ENCODE results near the gene EME2.

EME2 gene

DNA sequence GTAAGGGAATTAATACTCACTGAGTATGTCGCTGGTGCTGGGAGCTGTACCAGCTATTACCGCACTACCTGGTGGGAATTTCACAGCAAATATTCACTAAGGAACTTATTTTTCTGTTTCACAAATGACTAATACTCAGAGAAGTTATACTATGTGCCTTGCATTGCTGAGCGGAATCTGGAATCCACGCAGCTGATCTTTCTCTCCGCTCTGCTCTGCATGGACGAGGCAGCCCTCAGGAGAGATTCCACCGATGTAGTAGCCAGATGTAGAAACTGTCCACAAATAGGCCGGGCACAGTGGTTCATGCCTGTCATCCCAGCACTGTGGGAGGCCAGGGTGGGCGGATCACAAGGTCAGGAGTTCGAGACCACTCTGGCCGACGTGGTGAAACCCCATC, 18.4 kb upstream of the EME2 start:
- TF ChIP-seq, protein P1, sequence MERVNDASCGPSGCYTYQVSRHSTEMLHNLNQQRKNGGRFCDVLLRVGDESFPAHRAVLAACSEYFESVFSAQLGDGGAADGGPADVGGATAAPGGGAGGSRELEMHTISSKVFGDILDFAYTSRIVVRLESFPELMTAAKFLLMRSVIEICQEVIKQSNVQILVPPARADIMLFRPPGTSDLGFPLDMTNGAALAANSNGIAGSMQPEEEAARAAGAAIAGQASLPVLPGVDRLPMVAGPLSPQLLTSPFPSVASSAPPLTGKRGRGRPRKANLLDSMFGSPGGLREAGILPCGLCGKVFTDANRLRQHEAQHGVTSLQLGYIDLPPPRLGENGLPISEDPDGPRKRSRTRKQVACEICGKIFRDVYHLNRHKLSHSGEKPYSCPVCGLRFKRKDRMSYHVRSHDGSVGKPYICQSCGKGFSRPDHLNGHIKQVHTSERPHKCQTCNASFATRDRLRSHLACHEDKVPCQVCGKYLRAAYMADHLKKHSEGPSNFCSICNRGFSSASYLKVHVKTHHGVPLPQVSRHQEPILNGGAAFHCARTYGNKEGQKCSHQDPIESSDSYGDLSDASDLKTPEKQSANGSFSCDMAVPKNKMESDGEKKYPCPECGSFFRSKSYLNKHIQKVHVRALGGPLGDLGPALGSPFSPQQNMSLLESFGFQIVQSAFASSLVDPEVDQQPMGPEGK (CRISPR knock-in tag; IDR thresholded peaks at IDR 0.05; ENCODE audit: borderline replicate concordance) = no peak
- no peak for TF ChIP-seq ESRRG (CRISPR knock-in tag; IDR thresholded peaks at IDR 0.05)
- no peak for TF ChIP-seq ZNF565 (CRISPR knock-in tag; conservative IDR thresholded peaks at IDR 0.05; ENCODE audit: low read depth)
- no peak for TF ChIP-seq RARB (CRISPR knock-in tag; IDR thresholded peaks at IDR 0.05)
- TF ChIP-seq, protein P2, sequence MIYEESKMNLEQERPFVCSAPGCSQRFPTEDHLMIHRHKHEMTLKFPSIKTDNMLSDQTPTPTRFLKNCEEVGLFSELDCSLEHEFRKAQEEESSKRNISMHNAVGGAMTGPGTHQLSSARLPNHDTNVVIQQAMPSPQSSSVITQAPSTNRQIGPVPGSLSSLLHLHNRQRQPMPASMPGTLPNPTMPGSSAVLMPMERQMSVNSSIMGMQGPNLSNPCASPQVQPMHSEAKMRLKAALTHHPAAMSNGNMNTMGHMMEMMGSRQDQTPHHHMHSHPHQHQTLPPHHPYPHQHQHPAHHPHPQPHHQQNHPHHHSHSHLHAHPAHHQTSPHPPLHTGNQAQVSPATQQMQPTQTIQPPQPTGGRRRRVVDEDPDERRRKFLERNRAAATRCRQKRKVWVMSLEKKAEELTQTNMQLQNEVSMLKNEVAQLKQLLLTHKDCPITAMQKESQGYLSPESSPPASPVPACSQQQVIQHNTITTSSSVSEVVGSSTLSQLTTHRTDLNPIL (CRISPR knock-in tag; IDR thresholded peaks at IDR 0.05; ENCODE audit: low read depth) = no peak
- no peak for TF ChIP-seq ZFP3 (CRISPR knock-in tag; IDR thresholded peaks at IDR 0.05)
- no peak for TF ChIP-seq BACH2 (CRISPR knock-in tag; IDR thresholded peaks at IDR 0.05; ENCODE audit: borderline replicate concordance)
- TF ChIP-seq, protein P3, sequence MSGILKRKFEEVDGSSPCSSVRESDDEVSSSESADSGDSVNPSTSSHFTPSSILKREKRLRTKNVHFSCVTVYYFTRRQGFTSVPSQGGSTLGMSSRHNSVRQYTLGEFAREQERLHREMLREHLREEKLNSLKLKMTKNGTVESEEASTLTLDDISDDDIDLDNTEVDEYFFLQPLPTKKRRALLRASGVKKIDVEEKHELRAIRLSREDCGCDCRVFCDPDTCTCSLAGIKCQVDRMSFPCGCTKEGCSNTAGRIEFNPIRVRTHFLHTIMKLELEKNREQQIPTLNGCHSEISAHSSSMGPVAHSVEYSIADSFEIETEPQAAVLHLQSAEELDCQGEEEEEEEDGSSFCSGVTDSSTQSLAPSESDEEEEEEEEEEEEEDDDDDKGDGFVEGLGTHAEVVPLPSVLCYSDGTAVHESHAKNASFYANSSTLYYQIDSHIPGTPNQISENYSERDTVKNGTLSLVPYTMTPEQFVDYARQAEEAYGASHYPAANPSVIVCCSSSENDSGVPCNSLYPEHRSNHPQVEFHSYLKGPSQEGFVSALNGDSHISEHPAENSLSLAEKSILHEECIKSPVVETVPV (CRISPR knock-in tag; IDR thresholded peaks at IDR 0.05) = no peak
- no peak for TF ChIP-seq SNAI2 (CRISPR knock-in tag; IDR thresholded peaks at IDR 0.05)
- ATAC-seq = no peak

DNA sequence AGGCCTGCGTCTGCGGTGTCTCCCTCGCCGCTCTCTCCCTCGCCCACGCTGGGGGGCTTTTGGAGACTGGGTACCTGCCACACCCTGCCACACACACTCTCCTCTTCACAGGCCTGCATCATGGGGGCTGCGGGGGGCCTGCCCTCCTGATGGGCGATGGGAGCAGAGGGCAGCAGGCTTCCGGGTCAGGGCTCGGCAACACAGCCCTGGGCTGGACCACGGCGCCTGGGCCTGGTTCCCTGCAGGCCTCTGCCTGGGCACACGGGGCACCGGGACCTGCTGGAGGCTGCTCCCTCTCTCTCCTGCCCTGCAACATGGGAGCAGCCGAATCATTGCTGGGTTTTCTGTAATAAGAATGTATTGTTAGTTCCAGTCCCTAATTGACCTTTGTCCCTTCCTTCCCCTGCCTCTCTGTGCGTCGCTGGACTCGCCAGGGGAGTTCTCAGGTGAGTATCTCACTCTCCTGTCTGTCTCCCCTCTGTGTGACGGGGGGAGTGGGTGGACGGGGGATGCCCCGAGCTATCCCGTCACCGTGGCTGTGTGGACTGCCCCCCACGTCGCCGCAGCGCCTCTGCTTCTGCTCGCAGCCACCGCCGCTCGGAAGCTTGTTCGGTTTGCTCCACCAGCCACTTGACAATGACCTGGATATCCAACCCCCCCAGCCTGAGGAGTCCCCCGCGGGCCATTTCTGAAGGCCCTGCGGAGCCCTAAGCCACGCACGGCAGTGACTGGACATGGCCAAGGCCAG, 14.7 kb upstream of the EME2 start:
- TF ChIP-seq CSDC2 (CRISPR knock-in tag; IDR thresholded peaks at IDR 0.05) (no peak), BACH2 (CRISPR knock-in tag; IDR thresholded peaks at IDR 0.05; ENCODE audit: borderline replicate concordance) (no peak), PPARA (CRISPR knock-in tag; IDR thresholded peaks at IDR 0.05; ENCODE audit: borderline replicate concordance) (no peak), GLIS3 (CRISPR knock-in tag; IDR thresholded peaks at IDR 0.05) (no peak), ESRRG (CRISPR knock-in tag; IDR thresholded peaks at IDR 0.05) (no peak), ARNTL (CRISPR knock-in tag; IDR thresholded peaks at IDR 0.05; ENCODE audit: borderline replicate concordance, low read depth) (no peak), ISL1 (CRISPR knock-in tag; IDR thresholded peaks at IDR 0.05) (no peak), ZNF70 (CRISPR knock-in tag; IDR thresholded peaks at IDR 0.05) (no peak), OSR1 (CRISPR knock-in tag; IDR thresholded peaks at IDR 0.05) (no peak), ZFP30 (CRISPR knock-in tag; IDR thresholded peaks at IDR 0.05) (no peak), TOX (CRISPR knock-in tag; IDR thresholded peaks at IDR 0.05; ENCODE audit: borderline replicate concordance) (no peak), ZC3H10 (CRISPR knock-in tag; IDR thresholded peaks at IDR 0.05) (no peak)
- TF ChIP-seq, protein P1 (CRISPR knock-in tag; IDR thresholded peaks at IDR 0.05; ENCODE audit: borderline replicate concordance) = no peak
- TF ChIP-seq, protein P4, sequence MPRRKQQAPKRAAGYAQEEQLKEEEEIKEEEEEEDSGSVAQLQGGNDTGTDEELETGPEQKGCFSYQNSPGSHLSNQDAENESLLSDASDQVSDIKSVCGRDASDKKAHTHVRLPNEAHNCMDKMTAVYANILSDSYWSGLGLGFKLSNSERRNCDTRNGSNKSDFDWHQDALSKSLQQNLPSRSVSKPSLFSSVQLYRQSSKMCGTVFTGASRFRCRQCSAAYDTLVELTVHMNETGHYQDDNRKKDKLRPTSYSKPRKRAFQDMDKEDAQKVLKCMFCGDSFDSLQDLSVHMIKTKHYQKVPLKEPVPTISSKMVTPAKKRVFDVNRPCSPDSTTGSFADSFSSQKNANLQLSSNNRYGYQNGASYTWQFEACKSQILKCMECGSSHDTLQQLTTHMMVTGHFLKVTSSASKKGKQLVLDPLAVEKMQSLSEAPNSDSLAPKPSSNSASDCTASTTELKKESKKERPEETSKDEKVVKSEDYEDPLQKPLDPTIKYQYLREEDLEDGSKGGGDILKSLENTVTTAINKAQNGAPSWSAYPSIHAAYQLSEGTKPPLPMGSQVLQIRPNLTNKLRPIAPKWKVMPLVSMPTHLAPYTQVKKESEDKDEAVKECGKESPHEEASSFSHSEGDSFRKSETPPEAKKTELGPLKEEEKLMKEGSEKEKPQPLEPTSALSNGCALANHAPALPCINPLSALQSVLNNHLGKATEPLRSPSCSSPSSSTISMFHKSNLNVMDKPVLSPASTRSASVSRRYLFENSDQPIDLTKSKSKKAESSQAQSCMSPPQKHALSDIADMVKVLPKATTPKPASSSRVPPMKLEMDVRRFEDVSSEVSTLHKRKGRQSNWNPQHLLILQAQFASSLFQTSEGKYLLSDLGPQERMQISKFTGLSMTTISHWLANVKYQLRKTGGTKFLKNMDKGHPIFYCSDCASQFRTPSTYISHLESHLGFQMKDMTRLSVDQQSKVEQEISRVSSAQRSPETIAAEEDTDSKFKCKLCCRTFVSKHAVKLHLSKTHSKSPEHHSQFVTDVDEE (CRISPR knock-in tag; IDR thresholded peaks at IDR 0.05) = no peak
- TF ChIP-seq, protein P2 (CRISPR knock-in tag; IDR thresholded peaks at IDR 0.05; ENCODE audit: low read depth) = no peak
- ATAC-seq = no peak

All from SK-N-SH treated with all-trans-retinoic acid at 6 μM for 48 hours (cell line).